ENCODE data around the gene LORICRIN.

- TF ChIP-seq ZNF384 (IDR thresholded peaks at IDR 0.05) (no peak), FOXA1 (IDR thresholded peaks at IDR 0.05) (no peak), SP1 (IDR thresholded peaks at IDR 0.05) (no peak), TARDBP (IDR thresholded peaks at IDR 0.05) (no peak), PKNOX1 (IDR thresholded peaks at IDR 0.05) (no peak), SUZ12 (IDR thresholded peaks at IDR 0.05) (no peak), BHLHE40 (IDR thresholded peaks at IDR 0.05; ENCODE audit: borderline replicate concordance) (no peak), NFRKB (IDR thresholded peaks at IDR 0.05) (no peak), HDGF (IDR thresholded peaks at IDR 0.05; ENCODE audit: borderline replicate concordance) (no peak), ELF4 (IDR thresholded peaks at IDR 0.05) (no peak), FOXM1 (IDR thresholded peaks at IDR 0.05; ENCODE audit: borderline replicate concordance) (no peak), LEF1 (IDR thresholded peaks at IDR 0.05; ENCODE audit: borderline replicate concordance) (no peak), FOXK2 (IDR thresholded peaks at IDR 0.05) (no peak)
These were observed 46.2 kb downstream of the LORICRIN start for GRCh38 chr1:153305682-153306081.
